Keratinocyte (primary cell): ENCODE data around the gene CHD2.

Source experiments
- CTCF ChIP-seq, 3 experiments: IDR thresholded peaks in 1 of 3; conservative IDR thresholded peaks in 1 of 3; optimal IDR thresholded peaks in 1 of 3; 2 replicates in 2 of 3; 3 replicates in 1 of 3; pipeline versions ENCODE3 to v1.5.1; 2011; ENCODE audit warnings: low read length in 3 of 3, mild to moderate bottlenecking in 3 of 3, moderate library complexity in 2 of 3, control low read depth in 1 of 3, inconsistent platforms in 1 of 3; ENCODE audit not compliant: insufficient read depth in 2 of 3; ENCODE audit errors: extremely low read depth in 1 of 3
- EZH2 ChIP-seq: IDR thresholded peaks from one replicate; pipeline ENCODE4 v1.6.1; 2012; ENCODE audit warnings: inconsistent platforms, mild to moderate bottlenecking, low read length, moderate library complexity

GRCh38 chr15:92960996-92961681 is 61.0 kb downstream of the CHD2 start:
- TF ChIP-seq CTCF (optimal IDR thresholded peaks at IDR 0.05 in 1 of 3, IDR thresholded peaks at IDR 0.05 in 1 of 3, conservative IDR thresholded peaks at IDR 0.05 in 1 of 3; ENCODE audit: extremely low read depth in 1 of 3, insufficient read depth in 2 of 3, low read length in 3 of 3) (no peak), EZH2 (no peak)
